MM.1S (cell line): ENCODE data around the gene MVB12B.

Experiments
- DNase-seq: peaks from one replicate; pipeline ENCODE4 v3.0.0-alpha.2; 2015
- H2AFZ ChIP-seq: fragments of 300-600 bp; sonication (generic); 2 replicates; pipeline ENCODE4 v1.6.0; 2016; ENCODE audit warnings: antibody characterized with exemption, low read length
- H3F3A ChIP-seq: fragments of 300-600 bp; sonication (generic); 2 replicates; pipeline ENCODE4 v1.6.1; 2016; ENCODE audit warnings: mild to moderate bottlenecking, antibody characterized with exemption, low read length, moderate library complexity, mixed read lengths; ENCODE audit not compliant: insufficient read depth
- H3K27ac ChIP-seq: fragments of 300-600 bp; sonication (generic); 2 replicates; pipeline ENCODE4 v1.5.1; 2016; ENCODE audit warnings: mild to moderate bottlenecking, low read length
- H3K27me3 ChIP-seq: fragments of 300-600 bp; sonication (generic); replicated peaks from 2 replicates; pipeline ENCODE4 v1.6.0; 2016; ENCODE audit warnings: low read length; ENCODE audit not compliant: insufficient read depth
- H3K36me3 ChIP-seq: fragments of 300-600 bp; sonication (generic); replicated peaks from 2 replicates; pipeline ENCODE4 v1.6.1; 2016; ENCODE audit warnings: mild to moderate bottlenecking, low read length, mixed read lengths; ENCODE audit not compliant: insufficient read depth
- H3K4me1 ChIP-seq: fragments of 300-600 bp; sonication (generic); 2 replicates; pipeline ENCODE4 v1.6.1; 2016; ENCODE audit warnings: low read length, mixed read lengths
- H3K4me2 ChIP-seq: fragments of 300-600 bp; sonication (generic); 2 replicates; pipeline ENCODE4 v1.6.0; 2016; ENCODE audit warnings: low read depth, low read length
- H3K4me3 ChIP-seq: fragments of 300-600 bp; sonication (generic); 2 replicates; pipeline ENCODE4 v1.5.1; 2016; ENCODE audit warnings: low read length, mixed read lengths
- H3K79me2 ChIP-seq: fragments of 300-600 bp; sonication (generic); 2 replicates; pipeline ENCODE4 v1.6.1; 2016; ENCODE audit warnings: mixed run types, low read length, mixed read lengths
- H3K9ac ChIP-seq: fragments of 300-600 bp; sonication (generic); 2 replicates; pipeline ENCODE4 v1.6.1; 2016; ENCODE audit warnings: low read length, mixed read lengths
- H3K9me2 ChIP-seq: fragments of 300-600 bp; sonication (generic); replicated peaks from 2 replicates; pipeline ENCODE4 v1.6.1; 2016; ENCODE audit warnings: mild to moderate bottlenecking, low read length, mixed read lengths; ENCODE audit not compliant: insufficient read depth
- H3K9me3 ChIP-seq: fragments of 300-600 bp; sonication (generic); replicated peaks from 2 replicates; pipeline ENCODE4 v1.6.1; 2016; ENCODE audit warnings: mild to moderate bottlenecking, low read length, mixed read lengths; ENCODE audit not compliant: insufficient read depth
- H4K20me1 ChIP-seq: fragments of 300-600 bp; sonication (generic); 2 replicates; pipeline ENCODE4 v1.6.1; 2016; ENCODE audit warnings: mild to moderate bottlenecking, low read length, moderate library complexity, mixed read lengths; ENCODE audit not compliant: insufficient read depth
- EZH2 ChIP-seq: fragments of 300-600 bp; sonication (generic); optimal IDR thresholded peaks from 2 replicates; pipeline ENCODE3; 2017; ENCODE audit warnings: low read depth, mild to moderate bottlenecking, antibody characterized with exemption, low read length, mixed read lengths
- EZH2phosphoT487 ChIP-seq: fragments of 300-600 bp; sonication (generic); IDR thresholded peaks from 2 replicates; pipeline ENCODE4 v1.6.1; 2018; ENCODE audit warnings: antibody characterized with exemption, low read length
- TF ChIP-seq, protein P1 (sequence below): fragments of 300-600 bp; sonication (generic); IDR thresholded peaks from 2 replicates; pipeline ENCODE4 v1.5.1; 2016; ENCODE audit warnings: antibody characterized with exemption, low read length, mixed read lengths

MVB12B gene

GRCh38 chr9:126478216-126478981 lies 151.8 kb downstream of the MVB12B start:
- H3K4me2 ChIP-seq, result no peak overlapping the region
- no peaks in the 10 kb centered on the region for H3K79me2 ChIP-seq
- TF ChIP-seq EZH2 (no peak), EZH2phosphoT487 (no peak)
- TF ChIP-seq, protein P1, sequence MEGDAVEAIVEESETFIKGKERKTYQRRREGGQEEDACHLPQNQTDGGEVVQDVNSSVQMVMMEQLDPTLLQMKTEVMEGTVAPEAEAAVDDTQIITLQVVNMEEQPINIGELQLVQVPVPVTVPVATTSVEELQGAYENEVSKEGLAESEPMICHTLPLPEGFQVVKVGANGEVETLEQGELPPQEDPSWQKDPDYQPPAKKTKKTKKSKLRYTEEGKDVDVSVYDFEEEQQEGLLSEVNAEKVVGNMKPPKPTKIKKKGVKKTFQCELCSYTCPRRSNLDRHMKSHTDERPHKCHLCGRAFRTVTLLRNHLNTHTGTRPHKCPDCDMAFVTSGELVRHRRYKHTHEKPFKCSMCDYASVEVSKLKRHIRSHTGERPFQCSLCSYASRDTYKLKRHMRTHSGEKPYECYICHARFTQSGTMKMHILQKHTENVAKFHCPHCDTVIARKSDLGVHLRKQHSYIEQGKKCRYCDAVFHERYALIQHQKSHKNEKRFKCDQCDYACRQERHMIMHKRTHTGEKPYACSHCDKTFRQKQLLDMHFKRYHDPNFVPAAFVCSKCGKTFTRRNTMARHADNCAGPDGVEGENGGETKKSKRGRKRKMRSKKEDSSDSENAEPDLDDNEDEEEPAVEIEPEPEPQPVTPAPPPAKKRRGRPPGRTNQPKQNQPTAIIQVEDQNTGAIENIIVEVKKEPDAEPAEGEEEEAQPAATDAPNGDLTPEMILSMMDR, result no peak
- H2AFZ ChIP-seq, result no peak overlapping the region
- no peaks in the 10 kb centered on the region for H3K9me3 ChIP-seq
- no peaks in the 10 kb centered on the region for H3K9me2 ChIP-seq
- H3F3A ChIP-seq, result no peaks in the 10 kb centered on the region
- peaks cover 28% of the 10 kb centered on the region for H3K27me3 ChIP-seq
- DNase-seq, result no peak
- H4K20me1 ChIP-seq, result no peaks in the 10 kb centered on the region
- H3K36me3 ChIP-seq, result no peaks in the 10 kb centered on the region
- no peaks in the 10 kb centered on the region for H3K4me1 ChIP-seq
- no peak overlapping the region for H3K4me3 ChIP-seq
- H3K27ac ChIP-seq, result no peak overlapping the region
- H3K9ac ChIP-seq, result no peak overlapping the region

- TF ChIP-seq, protein P1, result no peak
- TF ChIP-seq EZH2, result no peak
- TF ChIP-seq EZH2phosphoT487, result no peak
- H3K27ac ChIP-seq, result no peak overlapping the region
- peaks cover 17% of the 10 kb centered on the region for H3K27me3 ChIP-seq
- H2AFZ ChIP-seq, result no peak overlapping the region
- H3K9me2 ChIP-seq, result no peaks in the 10 kb centered on the region
- no peak overlapping the region for H3K4me3 ChIP-seq
- H3K4me1 ChIP-seq, result no peaks in the 10 kb centered on the region
- no peaks in the 10 kb centered on the region for H3K36me3 ChIP-seq
- no peaks in the 10 kb centered on the region for H4K20me1 ChIP-seq
- no peak overlapping the region for H3K9ac ChIP-seq
- no peak overlapping the region for H3K4me2 ChIP-seq
- DNase-seq, result no peak
- no peaks in the 10 kb centered on the region for H3F3A ChIP-seq
- no peaks in the 10 kb centered on the region for H3K79me2 ChIP-seq
- H3K9me3 ChIP-seq, result no peaks in the 10 kb centered on the region
These were observed 152.9 kb downstream of the MVB12B start for GRCh38 chr9:126479515-126479914.

- no peak overlapping the region for H3K4me3 ChIP-seq
- H3K9ac ChIP-seq, result no peak overlapping the region
- H3K27ac ChIP-seq, result no peak overlapping the region
- no peaks in the 10 kb centered on the region for H3K9me2 ChIP-seq
- no peak overlapping the region for H3K4me2 ChIP-seq
- peaks cover 4% of the 10 kb centered on the region for H3K27me3 ChIP-seq
- no peaks in the 10 kb centered on the region for H3K9me3 ChIP-seq
- no peaks in the 10 kb centered on the region for H3F3A ChIP-seq
- H4K20me1 ChIP-seq, result no peaks in the 10 kb centered on the region
- TF ChIP-seq EZH2phosphoT487 (no peak), EZH2 (no peak)
- TF ChIP-seq, protein P1, result no peak
- no peaks in the 10 kb centered on the region for H3K79me2 ChIP-seq
- DNase-seq, result no peak
- no peaks in the 10 kb centered on the region for H3K4me1 ChIP-seq
- no peaks in the 10 kb centered on the region for H3K36me3 ChIP-seq
- no peak overlapping the region for H2AFZ ChIP-seq
These were observed 154.2 kb downstream of the MVB12B start for GRCh38 chr9:126480813-126481212.
